DND-41 (cell line): Measurements from ENCODE around the gene TNKS2.

ENCODE experiments used
- ATAC-seq: fragments of 200-7000 bp; cut with Tn5 transposase; 3 replicates; pipeline ENCODE4 v1.9.1; 2021; ENCODE audit warnings: low read depth; ENCODE audit not compliant: insufficient read depth
- DNase-seq: peaks from one replicate; pipeline ENCODE4 v3.0.0-alpha.2; 2020
- H2AFZ ChIP-seq: 2 replicates; pipeline ENCODE4 v1.6.0; 2012; ENCODE audit warnings: low read depth, low read length
- H3K27ac ChIP-seq: 2 replicates; pipeline ENCODE4 v1.5.1; 2012; ENCODE audit warnings: low read length, inconsistent platforms
- H3K27me3 ChIP-seq: fragments of 200-600 bp; sonication (generic); 2 replicates; pipeline ENCODE4 v1.6.0; 2012; ENCODE audit warnings: low read length, mild to moderate bottlenecking, inconsistent platforms; ENCODE audit not compliant: insufficient read depth, poor library complexity
- H3K36me3 ChIP-seq: 2 replicates; pipeline ENCODE4 v1.5.1; 2012; ENCODE audit warnings: low read length, inconsistent platforms; ENCODE audit not compliant: insufficient read depth
- H3K4me1 ChIP-seq: 2 replicates; pipeline ENCODE4 v1.5.1; 2012; ENCODE audit warnings: mild to moderate bottlenecking, low read length; ENCODE audit not compliant: insufficient read depth
- H3K4me2 ChIP-seq: 2 replicates; pipeline ENCODE4 v1.6.0; 2012; ENCODE audit warnings: mild to moderate bottlenecking, moderate library complexity, low read length, inconsistent platforms; ENCODE audit not compliant: insufficient read depth
- H3K4me3 ChIP-seq, 2 experiments: fragments of 200-600 bp in 1 of 2; shearing (Covaris generic) in 1 of 2; 2 replicates each; pipeline ENCODE4 v1.5.1; 2012 to 2016; ENCODE audit warnings: inconsistent platforms in 2 of 2, low read length in 2 of 2, mild to moderate bottlenecking in 2 of 2, low read depth in 1 of 2, moderate library complexity in 1 of 2
- H3K79me2 ChIP-seq: 2 replicates; pipeline ENCODE4 v1.6.0; 2012; ENCODE audit warnings: low read length, inconsistent platforms; ENCODE audit not compliant: insufficient read depth
- H3K9ac ChIP-seq: 2 replicates; pipeline ENCODE4 v1.6.0; 2012; ENCODE audit warnings: low read depth, mild to moderate bottlenecking, inconsistent platforms, low read length, moderate library complexity
- H3K9me3 ChIP-seq: 2 replicates; pipeline ENCODE4 v1.5.1; 2012; ENCODE audit warnings: low read length, moderate library complexity, mild to moderate bottlenecking, inconsistent platforms; ENCODE audit not compliant: insufficient read depth, severe bottlenecking
- H4K20me1 ChIP-seq: 2 replicates; pipeline ENCODE4 v1.6.0; 2012; ENCODE audit warnings: low read length; ENCODE audit not compliant: insufficient read depth
- EZH2 ChIP-seq: IDR thresholded peaks from 3 replicates; pipeline ENCODE4 v1.6.1; 2012; ENCODE audit warnings: borderline replicate concordance, low read depth, mild to moderate bottlenecking, moderate library complexity, low read length, inconsistent platforms; ENCODE audit not compliant: severe bottlenecking
- TF ChIP-seq, protein P1 (sequence below): IDR thresholded peaks from 2 replicates; pipeline ENCODE4 v1.5.1; 2012; ENCODE audit warnings: borderline replicate concordance, low read length, moderate library complexity, mild to moderate bottlenecking; ENCODE audit not compliant: poor library complexity, severe bottlenecking; ENCODE audit errors: extremely low read depth

Gene TNKS2

DNA sequence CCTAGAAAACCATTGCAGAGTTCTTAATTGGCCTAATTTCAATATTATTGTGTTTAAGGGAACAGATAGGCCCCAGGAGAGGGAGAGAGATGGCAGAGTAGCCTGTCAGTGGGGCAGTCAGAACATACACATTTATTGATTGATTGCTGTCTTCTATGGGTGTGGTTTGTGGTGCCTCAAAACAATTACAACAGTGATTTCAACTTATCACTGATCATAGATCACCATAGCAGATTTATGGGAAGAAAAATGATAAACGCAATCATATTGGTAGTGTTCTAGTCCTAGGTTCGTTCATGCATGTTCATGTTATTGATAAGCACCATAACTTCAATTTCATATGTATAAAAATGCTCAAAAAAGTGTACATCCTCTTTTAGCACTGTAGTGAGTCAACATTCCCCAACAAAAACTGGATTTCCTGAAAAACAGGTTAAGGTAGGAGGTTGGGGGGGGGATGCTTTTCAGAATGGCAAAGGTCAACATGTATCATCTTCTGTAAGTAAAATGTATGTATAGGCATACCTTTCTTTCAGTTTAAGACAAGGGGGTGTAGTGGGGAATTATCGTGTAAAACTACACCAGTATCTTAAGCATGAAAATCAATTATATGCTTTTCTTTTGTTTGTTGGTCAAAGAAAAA is 1.1 kb upstream of the TNKS2 start:
- Histone ChIP-seq H3K9me3 (no peaks in the 10 kb centered on the region), H3K27me3 (no peaks in the 10 kb centered on the region), H3K9ac (peak overlapping the region; percentile 74), H2AFZ (peak overlapping the region; percentile 87), H3K4me2 (peak overlapping the region; percentile 81), H4K20me1 (peaks cover 9% of the 10 kb centered on the region; the same call in 1 of the 2 replicates), H3K4me3 (peak overlapping the region; percentile 48 to 94; a peak in 3 of 4 replicates), H3K79me2 (peaks cover 53% of the 10 kb centered on the region), H3K36me3 (peaks cover 6% of the 10 kb centered on the region), H3K4me1 (peaks cover 44% of the 10 kb centered on the region), H3K27ac (peak overlapping the region; percentile 91)
- ATAC-seq (no peak), DNase-seq (no peak)
- TF ChIP-seq, protein P1, sequence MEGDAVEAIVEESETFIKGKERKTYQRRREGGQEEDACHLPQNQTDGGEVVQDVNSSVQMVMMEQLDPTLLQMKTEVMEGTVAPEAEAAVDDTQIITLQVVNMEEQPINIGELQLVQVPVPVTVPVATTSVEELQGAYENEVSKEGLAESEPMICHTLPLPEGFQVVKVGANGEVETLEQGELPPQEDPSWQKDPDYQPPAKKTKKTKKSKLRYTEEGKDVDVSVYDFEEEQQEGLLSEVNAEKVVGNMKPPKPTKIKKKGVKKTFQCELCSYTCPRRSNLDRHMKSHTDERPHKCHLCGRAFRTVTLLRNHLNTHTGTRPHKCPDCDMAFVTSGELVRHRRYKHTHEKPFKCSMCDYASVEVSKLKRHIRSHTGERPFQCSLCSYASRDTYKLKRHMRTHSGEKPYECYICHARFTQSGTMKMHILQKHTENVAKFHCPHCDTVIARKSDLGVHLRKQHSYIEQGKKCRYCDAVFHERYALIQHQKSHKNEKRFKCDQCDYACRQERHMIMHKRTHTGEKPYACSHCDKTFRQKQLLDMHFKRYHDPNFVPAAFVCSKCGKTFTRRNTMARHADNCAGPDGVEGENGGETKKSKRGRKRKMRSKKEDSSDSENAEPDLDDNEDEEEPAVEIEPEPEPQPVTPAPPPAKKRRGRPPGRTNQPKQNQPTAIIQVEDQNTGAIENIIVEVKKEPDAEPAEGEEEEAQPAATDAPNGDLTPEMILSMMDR, result no peak
- TF ChIP-seq EZH2, result no peak

- H3K4me3 ChIP-seq, result peak overlapping the region; percentile 48 to 94
These were observed 704 bp downstream of the TNKS2 start for GRCh38 chr10:91798649-91799611.

GRCh38 chr10:91799612-91799975 is 1.4 kb downstream of the TNKS2 start:
- no peaks in the 10 kb centered on the region for H3K27me3 ChIP-seq
- no peak for DNase-seq
- H3K36me3 ChIP-seq, result peaks cover 31% of the 10 kb centered on the region
- H3K27ac ChIP-seq, result peak overlapping the region; percentile 91; the same call in 1 of the 2 replicates
- peak overlapping the region; percentile 74 for H3K9ac ChIP-seq
- H3K4me1 ChIP-seq, result peaks cover 59% of the 10 kb centered on the region
- peak overlapping the region; percentile 48 to 94; a peak in 3 of 4 replicates for H3K4me3 ChIP-seq
- no peak overlapping the region for H2AFZ ChIP-seq
- H3K9me3 ChIP-seq, result no peaks in the 10 kb centered on the region
- ATAC-seq, result no peak
- H3K4me2 ChIP-seq, result peak overlapping the region; percentile 81
- H4K20me1 ChIP-seq, result peaks cover 31% of the 10 kb centered on the region; the same call in 1 of the 2 replicates
- H3K79me2 ChIP-seq, result peaks cover 78% of the 10 kb centered on the region
- TF ChIP-seq, protein P1, result no peak
- TF ChIP-seq EZH2, result no peak

More at GRCh38 chr10:91798649-91799611, 704 bp downstream of the TNKS2 start:
- Histone ChIP-seq H3K36me3 (peaks cover 24% of the 10 kb centered on the region), H3K27me3 (no peaks in the 10 kb centered on the region), H3K27ac (peak overlapping the region; percentile 91), H3K4me1 (peaks cover 59% of the 10 kb centered on the region), H3K4me2 (peak overlapping the region; percentile 81), H3K79me2 (peaks cover 71% of the 10 kb centered on the region), H2AFZ (peak overlapping the region; percentile 87), H4K20me1 (peaks cover 25% of the 10 kb centered on the region; the same call in 1 of the 2 replicates), H3K9ac (peak overlapping the region; percentile 74), H3K9me3 (no peaks in the 10 kb centered on the region)
- ATAC-seq, result peak; percentile 33
- peak; percentile 27 for DNase-seq
- TF ChIP-seq, protein P1, result no peak
- TF ChIP-seq EZH2, result no peak
